GM19043 (cell line): Measurements from ENCODE around the gene SCP2.
A peak's percentile ranks its signal among the peaks of the same experiment; 100 is the strongest.
"Not testable (repeated sequence)": the region's sequence is repeated elsewhere in the genome, so short reads cannot be mapped to it uniquely, and the experiment has no call there.

Experiments used
- ATAC-seq: cut with Tn5 transposase; IDR thresholded peaks from one replicate; pipeline ENCODE4 v1.9.1; 2021; ENCODE audit warnings: low read depth; ENCODE audit not compliant: unreplicated experiment

Gene SCP2

DNA sequence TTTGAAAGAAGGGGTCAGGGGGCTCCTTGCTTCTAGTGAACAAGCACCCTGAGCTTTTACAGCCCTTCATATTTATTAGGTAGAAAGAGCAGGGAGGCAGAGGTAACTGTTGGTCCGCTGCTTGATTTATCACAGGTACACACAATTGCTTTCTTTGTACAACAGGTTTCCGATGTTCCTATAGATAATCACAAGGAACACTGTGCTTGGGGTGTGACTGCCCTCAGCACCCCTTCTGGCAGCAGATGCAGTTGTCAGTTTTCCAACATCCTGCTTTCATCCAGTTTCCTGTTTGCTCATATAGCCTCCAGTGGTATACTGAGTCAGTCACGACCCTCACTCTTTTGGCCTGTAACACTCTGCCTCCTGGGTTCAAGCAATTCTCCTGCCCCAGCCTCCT, 40.6 kb downstream of the SCP2 start:
- no peak for ATAC-seq

GRCh38 chr1:52969234-52969633, 42.2 kb downstream of the SCP2 start:
- not testable (repeated sequence) for ATAC-seq

DNA sequence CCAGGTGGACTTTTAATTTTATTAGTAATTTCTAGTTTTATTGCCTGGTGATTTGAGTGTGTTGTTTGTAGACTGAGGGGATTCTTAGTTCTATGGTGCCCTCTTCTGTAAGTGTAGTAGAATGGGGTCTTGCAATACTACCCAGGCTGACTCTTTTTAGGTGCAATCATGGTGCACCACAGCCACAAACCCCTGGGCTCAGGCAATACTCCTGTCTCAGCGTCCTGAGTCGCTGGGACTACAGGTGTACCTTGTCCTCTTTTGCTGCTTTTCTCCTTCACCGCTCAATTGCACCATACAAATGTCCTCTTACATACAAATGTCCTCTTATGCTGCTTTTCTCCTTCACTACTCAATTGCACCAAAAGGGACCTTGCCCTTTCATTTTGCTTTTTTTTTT, 43.1 kb downstream of the SCP2 start:
- no peak for ATAC-seq

- ATAC-seq = no peak
These were observed 46.8 kb downstream of the SCP2 start for GRCh38 chr1:52973841-52974240.

GRCh38 chr1:52976183-52977035, 49.3 kb downstream of the SCP2 start:
- no peak for ATAC-seq

DNA sequence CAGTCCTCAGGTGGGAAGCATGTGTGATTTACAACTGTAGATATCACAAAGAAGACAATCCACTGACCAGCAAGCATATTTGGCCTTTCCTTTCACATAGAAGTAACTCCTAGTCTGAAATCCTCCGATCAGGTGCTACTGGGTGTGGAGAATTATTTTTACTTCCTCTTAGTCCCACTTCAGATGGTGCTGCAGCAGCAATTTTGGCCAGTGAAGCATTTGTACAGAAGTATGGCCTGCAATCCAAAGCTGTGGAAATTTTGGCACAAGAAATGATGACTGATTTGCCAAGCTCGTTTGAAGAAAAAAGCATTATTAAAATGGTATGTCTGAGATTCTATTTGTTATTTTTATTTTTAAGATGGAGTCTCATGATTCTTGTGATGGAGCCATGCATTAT, 51.0 kb downstream of the SCP2 start:
- no peak for ATAC-seq

- not testable (repeated sequence) for ATAC-seq
These were observed 65.7 kb downstream of the SCP2 start for GRCh38 chr1:52992733-52993132.

GRCh38 chr1:52994656-52995055, 67.6 kb downstream of the SCP2 start:
- no peak for ATAC-seq

DNA sequence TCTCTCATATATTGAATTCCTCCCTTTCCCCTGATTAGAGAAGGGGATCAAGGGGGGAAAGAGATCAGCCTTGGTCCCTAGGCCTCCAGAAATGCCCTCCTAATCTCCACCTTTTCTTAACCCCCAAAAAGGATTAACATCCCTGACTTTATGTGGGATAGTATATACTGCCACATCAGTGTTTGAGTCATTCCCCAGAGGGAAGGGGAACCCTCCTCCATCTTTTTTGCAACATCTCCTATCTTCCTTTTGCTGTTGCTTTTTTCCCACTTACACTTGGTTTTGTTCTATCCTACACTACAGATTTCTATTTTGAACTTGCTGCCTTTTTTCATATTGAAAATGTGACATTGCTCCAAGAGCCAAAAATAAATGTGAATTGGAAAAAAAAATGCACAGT, 69.6 kb downstream of the SCP2 start:
- ATAC-seq = no peak

GRCh38 chr1:53001128-53001527, 74.1 kb downstream of the SCP2 start:
- no peak for ATAC-seq

DNA sequence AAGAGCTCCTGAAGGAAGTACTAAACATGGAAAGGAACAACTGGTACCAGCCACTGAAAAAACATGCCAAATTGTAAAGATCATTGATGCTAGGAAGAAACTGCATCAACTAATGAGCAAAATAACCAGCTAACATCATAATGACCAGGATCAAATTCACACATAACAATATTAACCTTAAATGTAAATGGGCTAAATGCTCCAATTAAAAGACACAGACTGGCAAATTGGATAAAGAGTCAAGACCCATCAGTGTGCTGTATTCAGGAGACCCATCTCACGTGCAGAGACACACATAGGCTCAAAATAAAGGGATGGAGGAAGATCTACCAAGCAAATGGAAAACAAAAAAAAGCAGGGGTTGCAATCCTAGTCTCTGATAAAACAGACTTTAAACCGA, 79.5 kb downstream of the SCP2 start:
- not testable (repeated sequence) for ATAC-seq

DNA sequence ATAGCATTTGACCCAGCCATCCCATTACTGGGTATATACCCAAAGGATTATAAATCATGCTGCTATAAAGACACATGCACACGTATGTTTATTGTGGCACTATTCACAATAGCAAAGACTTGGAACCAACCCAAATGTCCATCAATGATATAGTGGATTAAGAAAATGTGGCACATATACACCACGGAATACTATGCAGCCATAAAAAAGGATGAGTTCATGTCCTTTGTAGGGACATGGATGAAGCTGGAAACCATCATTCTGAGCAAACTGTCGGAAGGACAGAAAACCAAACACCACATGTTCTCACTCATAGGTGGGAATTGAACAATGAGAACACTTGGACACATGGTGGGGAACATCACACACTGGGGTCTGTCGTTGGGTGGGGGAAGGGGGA, 83.2 kb downstream of the SCP2 start:
- ATAC-seq = not testable (repeated sequence)

- ATAC-seq = no peak
These were observed 84.1 kb downstream of the SCP2 start for GRCh38 chr1:53011175-53011574.

DNA sequence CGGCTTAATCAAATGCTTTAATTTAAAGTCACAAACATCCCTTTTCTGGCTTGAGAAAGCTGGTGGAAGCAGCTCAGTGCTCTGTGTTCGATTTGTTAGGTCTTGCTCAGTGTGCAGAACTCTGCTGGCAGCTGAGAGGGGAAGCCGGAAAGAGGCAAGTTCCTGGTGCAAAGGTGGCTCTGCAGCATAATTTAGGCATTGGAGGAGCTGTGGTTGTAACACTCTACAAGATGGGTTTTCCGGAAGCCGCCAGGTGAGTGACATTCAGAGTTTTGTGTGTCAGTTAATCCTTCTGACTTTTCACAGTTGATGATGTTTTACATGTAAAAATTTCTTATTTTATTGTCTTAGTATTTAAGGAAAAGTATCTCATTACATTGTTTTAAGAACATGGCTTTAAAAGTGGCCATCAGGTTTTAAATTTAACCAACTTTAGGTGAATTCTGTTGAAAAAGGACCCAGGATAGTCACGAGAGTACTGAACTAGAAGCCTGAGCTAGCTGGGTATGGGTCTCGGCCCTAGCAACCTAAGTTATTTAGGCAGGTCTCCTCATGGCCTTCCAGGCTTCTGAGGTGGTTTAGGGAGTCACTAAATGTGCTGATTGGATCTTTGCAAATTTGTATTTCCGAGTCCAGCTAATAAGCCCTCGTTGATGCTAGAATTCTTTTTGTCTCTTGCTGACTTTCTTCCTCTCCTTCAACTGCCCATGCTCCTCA, 87.9 kb downstream of the SCP2 start:
- ATAC-seq = peak; percentile 95

DNA sequence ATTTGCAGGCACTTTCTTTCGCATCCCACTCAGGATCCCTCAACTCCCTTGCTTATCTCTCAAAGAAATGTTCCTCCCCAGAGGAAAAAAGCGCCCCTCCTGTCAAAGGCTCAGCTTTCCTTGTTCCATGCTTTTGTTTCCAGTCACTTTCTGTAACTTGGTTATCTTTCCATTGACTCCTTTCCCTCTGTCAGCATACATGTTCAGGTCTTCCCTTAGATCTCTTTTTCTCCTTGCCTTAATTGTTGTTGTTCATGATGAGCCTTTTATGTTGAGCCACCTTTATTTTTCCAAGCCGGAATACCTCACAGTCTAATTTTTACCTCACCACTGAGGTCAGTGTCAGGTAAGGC, 88.4 kb downstream of the SCP2 start:
- no peak for ATAC-seq

GRCh38 chr1:53016705-53017104, 89.6 kb downstream of the SCP2 start:
- no peak for ATAC-seq

- ATAC-seq = no peak
These were observed 93.5 kb downstream of the SCP2 start for GRCh38 chr1:53020588-53020987.

DNA sequence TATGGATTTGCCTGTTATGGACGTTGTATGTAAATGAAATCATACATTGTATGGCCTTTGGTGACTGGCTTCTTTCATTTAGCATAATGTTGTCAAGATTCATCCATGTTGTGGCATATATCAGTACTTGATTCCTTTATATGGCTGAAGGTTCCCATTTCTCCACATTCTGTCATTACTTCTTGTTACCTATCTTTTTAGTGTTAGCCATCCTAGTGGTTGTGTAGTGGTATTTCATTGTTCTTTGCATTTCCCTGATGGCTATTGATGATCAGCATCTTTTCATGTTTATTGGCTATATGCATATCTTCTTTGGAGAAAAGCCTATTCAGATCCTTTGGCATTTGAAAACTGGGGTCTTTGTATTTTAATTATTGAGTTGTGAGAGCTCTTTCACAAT, 95.1 kb downstream of the SCP2 start:
- no peak for ATAC-seq

GRCh38 chr1:53023546-53023945, 96.5 kb downstream of the SCP2 start:
- no peak for ATAC-seq

DNA sequence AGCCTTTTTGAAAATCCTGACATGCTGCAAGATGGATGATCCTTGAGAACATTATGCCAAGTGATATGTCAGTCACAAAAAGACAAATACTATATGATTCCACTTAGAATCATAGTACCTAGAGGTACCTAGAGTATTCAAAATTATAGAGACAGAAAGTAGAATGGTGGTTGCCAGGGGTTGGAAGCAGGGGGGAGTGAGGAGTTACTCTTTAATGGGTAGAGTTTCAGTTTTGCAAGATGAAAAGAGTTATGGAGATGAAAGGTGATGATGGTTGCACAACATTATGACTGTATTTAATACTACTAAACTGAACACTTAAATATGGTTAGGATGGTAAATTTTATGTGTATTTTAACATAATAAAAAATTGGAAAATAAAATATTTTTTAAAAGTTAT, 97.0 kb downstream of the SCP2 start:
- no peak for ATAC-seq

DNA sequence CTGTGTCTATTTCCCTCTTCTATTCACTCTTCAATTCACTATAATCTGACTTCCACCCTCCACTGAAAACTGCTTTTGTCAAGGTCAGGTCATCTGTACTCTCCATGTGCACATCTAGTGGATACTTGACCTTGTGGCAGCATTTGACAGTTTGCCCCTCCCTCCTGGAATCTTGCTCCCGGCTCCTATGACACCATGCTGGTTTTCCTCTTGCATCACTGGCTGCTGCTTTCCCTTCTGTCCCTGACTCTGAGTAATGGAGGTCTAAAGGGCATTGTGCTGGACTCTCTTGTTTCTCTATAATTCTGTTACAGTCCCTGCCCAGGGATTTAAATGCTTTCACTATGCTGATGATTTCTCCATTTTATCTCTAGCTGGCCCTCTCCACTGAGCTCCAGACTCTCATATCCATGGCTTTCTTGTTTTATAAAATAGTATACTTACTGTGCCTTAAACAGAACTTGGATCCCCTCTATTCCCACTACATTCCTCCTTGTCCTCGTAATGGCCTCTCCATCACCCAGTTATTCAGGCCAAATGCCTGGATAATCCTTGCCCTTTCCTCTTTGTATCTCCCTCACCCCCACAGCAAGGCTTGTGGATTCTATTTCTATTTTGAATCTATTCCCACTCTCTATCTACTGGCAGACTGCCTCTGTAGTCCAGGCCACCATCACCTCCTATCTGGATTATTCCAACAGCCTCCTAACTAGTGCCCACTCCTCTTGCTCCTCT, 98.1 kb downstream of the SCP2 start:
- no peak for ATAC-seq

- ATAC-seq = no peak
These were observed 98.7 kb downstream of the SCP2 start for GRCh38 chr1:53025769-53026112.
